HPDE6-E6E7 (cell line): ENCODE results near the gene SMIM24.
"Not testable (repeated sequence)": the region's sequence is repeated elsewhere in the genome, so short reads cannot be mapped to it uniquely, and the experiment has no call there.

Experiments
- DNase-seq: peaks from one replicate; pipeline ENCODE4 v3.0.0; 2011; ENCODE audit warnings: missing footprints; ENCODE audit errors: extremely low spot score

SMIM24 gene

GRCh38 chr19:3514930-3515329 lies 34.6 kb upstream of the SMIM24 start:
- DNase-seq, result no peak

- DNase-seq, result no peak
Measured at GRCh38 chr19:3513229-3514140, 33.2 kb upstream of the SMIM24 start.

GRCh38 chr19:3512562-3513228 lies 32.4 kb upstream of the SMIM24 start:
- DNase-seq, result no peak

- DNase-seq, result no peak
Measured at GRCh38 chr19:3511506-3512251, 31.4 kb upstream of the SMIM24 start.

GRCh38 chr19:3510727-3511126 lies 30.4 kb upstream of the SMIM24 start:
- DNase-seq, result no peak

GRCh38 chr19:3509566-3509989 lies 29.3 kb upstream of the SMIM24 start:
- peak; percentile 79 for DNase-seq

GRCh38 chr19:3508771-3509535 lies 28.6 kb upstream of the SMIM24 start:
- DNase-seq, result no peak

- not testable (repeated sequence) for DNase-seq
Measured at GRCh38 chr19:3508121-3508661, 27.9 kb upstream of the SMIM24 start.

- DNase-seq, result no peak
Measured at GRCh38 chr19:3507371-3508120, 27.2 kb upstream of the SMIM24 start.

- no peak for DNase-seq
Measured at GRCh38 chr19:3506384-3507340, 26.3 kb upstream of the SMIM24 start.

- peak; percentile 92 for DNase-seq
Measured at GRCh38 chr19:3505598-3506383, 25.5 kb upstream of the SMIM24 start, which contains the start of gene FZR1. Gene FZR1, plus strand, starts transcription at chr19:3506311. Its CDS starts 16,679 bp downstream, at chr19:3522990.

GRCh38 chr19:3504735-3505134 lies 24.4 kb upstream of the SMIM24 start:
- no peak for DNase-seq

GRCh38 chr19:3503036-3503572 lies 22.8 kb upstream of the SMIM24 start:
- DNase-seq, result no peak

GRCh38 chr19:3501780-3502179 lies 21.5 kb upstream of the SMIM24 start:
- DNase-seq, result no peak

- DNase-seq, result peak; percentile 96
Measured at GRCh38 chr19:3500429-3501101, 20.2 kb upstream of the SMIM24 start, which contains the start of gene DOHH. Gene DOHH, minus strand, starts transcription at chr19:3500674. Its CDS starts 3,860 bp downstream, at chr19:3496814.

GRCh38 chr19:3499738-3500428 lies 19.6 kb upstream of the SMIM24 start:
- no peak for DNase-seq
